Thyroid gland (tissue), 4 donors: ENCODE results near the gene INHBE. TPM values are rescaled to one million over a fixed set of nuclear protein-coding genes. Genes with fewer than 3 reads are reported as not detected.

Experiments
- DNase-seq, 2 donors: peaks; one replicate each; pipeline ENCODE4 v3.0.0-alpha.2; 2019
- H3K27ac ChIP-seq, 3 donors: fragments of 200-600 bp; sonication (generic); 1 replicate in 2 of 3; 2 replicates in 1 of 3; pipeline ENCODE4 v1.5.1; 2016 to 2019; ENCODE audit warnings: mild to moderate bottlenecking in 1 of 3, moderate library complexity in 1 of 3
- H3K27me3 ChIP-seq: fragments of 200-600 bp; sonication (generic); one replicate; pipeline ENCODE4 v1.5.1; 2019
- H3K36me3 ChIP-seq, 2 donors: fragments of 200-600 bp; sonication (generic); one replicate each; pipeline ENCODE4 v1.5.1; 2016 to 2019
- H3K4me1 ChIP-seq, 2 donors: fragments of 200-600 bp; sonication (generic); one replicate each; pipeline ENCODE4 v1.5.1; 2017 to 2019
- H3K4me3 ChIP-seq, 3 donors: fragments of 200-600 bp; sonication (generic); replicated peaks in 1 of 3; 1 replicate in 2 of 3; 2 replicates in 1 of 3; pipeline ENCODE4 v1.5.1; 2016; ENCODE audit warnings: mild to moderate bottlenecking in 1 of 3
- H3K9me3 ChIP-seq: fragments of 200-600 bp; sonication (generic); one replicate; pipeline ENCODE4 v1.5.1; 2017
- POLR2A ChIP-seq, 2 donors: fragments of 450-650 bp; IDR thresholded peaks; one replicate each; pipeline ENCODE4 v1.6.1; 2017; ENCODE audit warnings: antibody characterized with exemption in 2 of 2, mild to moderate bottlenecking in 2 of 2, moderate library complexity in 1 of 2
- WGBS, 2 donors: methylation state at CpG; one replicate each; pipeline ENCODE4 v1.1.5; 2017; 5-methylcytosine and 5-hydroxymethylcytosine counted together
- intact Hi-C: fragments of 100-400 bp; cut with DNase I; formaldehyde crosslinking; loops from one replicate; pipeline ENCODE4 v1.15.1; 2023
- total RNA-seq, 4 donors: library from RNA; depleted of rRNA; stranded (reverse); fragments of >200 nt; gene quantifications; one replicate each; pipeline ENCODE4 v1.2.3, GENCODE V29; 2016
- TF ChIP-seq, protein P1 (sequence below), 6 experiments: fragments of 200-600 bp in 3 of 6; fragments of 450-650 bp in 3 of 6; sonication (generic) in 3 of 6; IDR thresholded peaks; one replicate each; pipeline ENCODE4 v1.5.1; 2016 to 2019; ENCODE audit warnings: antibody characterized with exemption in 6 of 6, mild to moderate bottlenecking in 2 of 6, inconsistent platforms in 1 of 6, moderate library complexity in 1 of 6

INHBE gene
- total RNA-seq, 4 donors from 2014 or later, result not detected

GRCh38 chr12:57461276-57461916 lies 6.3 kb downstream of the INHBE start:
- Histone ChIP-seq H3K36me3 (no peaks in the 10 kb centered on the region), H3K9me3 (no peaks in the 10 kb centered on the region), H3K27me3 (no peaks in the 10 kb centered on the region), H3K27ac (peak overlapping the region in 2 of 3 donors; percentile 58 to 64), H3K4me1 (peaks cover 21 to 23% of the 10 kb centered on the region in 2 donors), H3K4me3 (peak overlapping the region in 2 of 3 donors; percentile 15 to 45)
- intact Hi-C loops, result no loop called here
- no peak for TF ChIP-seq POLR2A (IDR thresholded peaks at IDR 0.05)
- TF ChIP-seq, protein P1, sequence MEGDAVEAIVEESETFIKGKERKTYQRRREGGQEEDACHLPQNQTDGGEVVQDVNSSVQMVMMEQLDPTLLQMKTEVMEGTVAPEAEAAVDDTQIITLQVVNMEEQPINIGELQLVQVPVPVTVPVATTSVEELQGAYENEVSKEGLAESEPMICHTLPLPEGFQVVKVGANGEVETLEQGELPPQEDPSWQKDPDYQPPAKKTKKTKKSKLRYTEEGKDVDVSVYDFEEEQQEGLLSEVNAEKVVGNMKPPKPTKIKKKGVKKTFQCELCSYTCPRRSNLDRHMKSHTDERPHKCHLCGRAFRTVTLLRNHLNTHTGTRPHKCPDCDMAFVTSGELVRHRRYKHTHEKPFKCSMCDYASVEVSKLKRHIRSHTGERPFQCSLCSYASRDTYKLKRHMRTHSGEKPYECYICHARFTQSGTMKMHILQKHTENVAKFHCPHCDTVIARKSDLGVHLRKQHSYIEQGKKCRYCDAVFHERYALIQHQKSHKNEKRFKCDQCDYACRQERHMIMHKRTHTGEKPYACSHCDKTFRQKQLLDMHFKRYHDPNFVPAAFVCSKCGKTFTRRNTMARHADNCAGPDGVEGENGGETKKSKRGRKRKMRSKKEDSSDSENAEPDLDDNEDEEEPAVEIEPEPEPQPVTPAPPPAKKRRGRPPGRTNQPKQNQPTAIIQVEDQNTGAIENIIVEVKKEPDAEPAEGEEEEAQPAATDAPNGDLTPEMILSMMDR (IDR thresholded peaks at IDR 0.05), result no peak
- 1% methylated on average over 28 to 30 of the region's 32 CpGs for WGBS, 2 donors
- peak; percentile 42 to 58 for DNase-seq

DNA sequence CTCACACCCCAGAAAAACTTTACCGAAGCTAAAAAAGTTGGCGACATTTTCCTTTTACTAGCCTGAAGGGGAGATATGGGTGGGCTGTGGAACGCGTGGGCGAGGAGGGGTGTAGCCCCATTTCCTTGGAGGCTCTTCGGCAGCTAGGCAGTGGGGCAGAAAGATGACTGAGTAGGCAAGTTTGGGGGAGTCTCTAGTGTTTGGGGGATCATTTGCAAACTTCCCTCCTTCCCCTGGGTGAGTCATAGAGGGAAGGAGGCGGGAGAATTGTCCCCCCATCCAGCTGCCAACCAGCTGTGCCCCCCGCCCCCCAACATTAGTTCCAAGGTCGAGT lies 6.8 kb downstream of the INHBE start:
- TF ChIP-seq, protein P1 (IDR thresholded peaks at IDR 0.05), result no peak
- no peak for TF ChIP-seq POLR2A (IDR thresholded peaks at IDR 0.05)
- Histone ChIP-seq H3K36me3 (no peaks in the 10 kb centered on the region), H3K9me3 (no peaks in the 10 kb centered on the region), H3K27ac (peak overlapping the region in 2 of 3 donors; percentile 58 to 64), H3K4me3 (peak overlapping the region in 2 of 3 donors; percentile 15 to 45), H3K27me3 (no peaks in the 10 kb centered on the region), H3K4me1 (peaks cover 21 to 23% of the 10 kb centered on the region in 2 donors)
- intact Hi-C loops, result no loop called here
- DNase-seq, result no peak
- WGBS, 2 donors, result 0 to 1% methylated on average over 9 of the region's 9 CpGs

- no peaks in the 10 kb centered on the region for H3K27me3 ChIP-seq
- H3K27ac ChIP-seq, result peak overlapping the region; percentile 47 to 64 (median 58)
- H3K9me3 ChIP-seq, result no peaks in the 10 kb centered on the region
- peak overlapping the region in 2 of 3 donors; percentile 15 to 45 for H3K4me3 ChIP-seq
- peak; percentile 83 to 88 for DNase-seq
- peaks cover 21 to 23% of the 10 kb centered on the region in 2 donors for H3K4me1 ChIP-seq
- TF ChIP-seq, protein P1 (IDR thresholded peaks at IDR 0.05), result peak; percentile 85 to 95 (median 93)
- no peak for TF ChIP-seq POLR2A (IDR thresholded peaks at IDR 0.05)
- intact Hi-C loops, result no loop called here
- H3K36me3 ChIP-seq, result no peaks in the 10 kb centered on the region
- 1 to 2% methylated on average over 21 to 27 of the region's 28 CpGs for WGBS, 2 donors
Observed at GRCh38 chr12:57462251-57462911, 7.3 kb downstream of the INHBE start.

DNA sequence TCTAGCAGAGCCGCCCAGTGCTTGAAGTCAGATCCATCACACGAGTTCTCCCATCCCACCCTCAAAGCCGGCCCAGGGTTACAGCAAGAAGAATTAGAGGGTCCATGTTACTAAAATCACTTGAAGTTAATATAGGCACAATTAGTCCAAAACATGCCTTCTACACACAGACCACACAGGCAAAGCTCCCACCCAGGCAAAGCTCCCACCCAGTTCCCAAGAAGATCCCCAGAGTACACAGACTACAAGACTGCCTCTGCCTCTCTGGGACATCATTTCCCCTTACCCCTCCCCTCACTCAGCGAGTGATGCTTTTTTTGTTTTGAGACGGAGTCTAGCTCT lies 7.8 kb downstream of the INHBE start:
- 21 to 27% methylated on average over 5 of the region's 5 CpGs for WGBS, 2 donors
- Histone ChIP-seq H3K27me3 (no peaks in the 10 kb centered on the region), H3K9me3 (no peaks in the 10 kb centered on the region), H3K4me3 (no peak overlapping the region), H3K36me3 (no peaks in the 10 kb centered on the region), H3K27ac (no peak overlapping the region), H3K4me1 (peaks cover 21 to 23% of the 10 kb centered on the region in 2 donors)
- TF ChIP-seq, protein P1 (IDR thresholded peaks at IDR 0.05), result no peak
- no peak for TF ChIP-seq POLR2A (IDR thresholded peaks at IDR 0.05)
- no peak for DNase-seq
- intact Hi-C loops, result no loop called here

GRCh38 chr12:57464569-57464968 lies 9.5 kb downstream of the INHBE start:
- H3K4me1 ChIP-seq, result peaks cover 16 to 18% of the 10 kb centered on the region in 2 donors
- no peak overlapping the region for H3K4me3 ChIP-seq
- no peaks in the 10 kb centered on the region for H3K9me3 ChIP-seq
- no peaks in the 10 kb centered on the region for H3K27me3 ChIP-seq
- intact Hi-C loops, result no loop called here
- no peak overlapping the region for H3K27ac ChIP-seq
- WGBS, 2 donors, result 94% methylated on average over 12 of the region's 12 CpGs
- no peak for DNase-seq
- no peak for TF ChIP-seq POLR2A (IDR thresholded peaks at IDR 0.05)
- TF ChIP-seq, protein P1 (IDR thresholded peaks at IDR 0.05), result no peak
- H3K36me3 ChIP-seq, result no peaks in the 10 kb centered on the region
